Measurements from ENCODE around the gene AKAP8. TPM values are rescaled to one million over a fixed set of nuclear protein-coding genes. Genes with fewer than 3 reads are reported as not detected.
A peak's percentile ranks its signal among the peaks of the same experiment; 100 is the strongest.

Gene AKAP8
- total and polyA plus RNA-seq, 4 donors, result 15.0 to 43.4 (median 19.7) TPM

GRCh38 chr19:15324791-15325519 lies 54.6 kb downstream of the AKAP8 start:
- no peak for TF ChIP-seq CTCF (IDR thresholded peaks at IDR 0.05; ENCODE audit: control extremely low read depth, extremely low read depth)
- H3K36me3 ChIP-seq (ENCODE audit: control insufficient read depth in 4 of 4, insufficient read depth in 4 of 4, low read length in 4 of 4), result no peaks in the 10 kb centered on the region
- ATAC-seq (ENCODE audit: insufficient read depth, low FRiP score) (no peak), DNase-seq (no peak)
- H3K27ac ChIP-seq (ENCODE audit: low read depth in 1 of 2, low read length in 1 of 2), result peak overlapping the region; percentile 52 to 73
- H3K4me3 ChIP-seq, result no peak overlapping the region
- 33 to 49% methylated on average over 6 of the region's 6 CpGs for WGBS, 2 donors
- no peaks in the 10 kb centered on the region for H3K9me3 ChIP-seq (ENCODE audit: control insufficient read depth in 4 of 4, insufficient read depth in 3 of 4, low read length in 3 of 4)
- H3K9ac ChIP-seq (ENCODE audit: insufficient read depth in 1 of 2, low read length in 2 of 2), result no peak overlapping the region
- H3K4me1 ChIP-seq (ENCODE audit: control insufficient read depth in 5 of 5, insufficient read depth in 5 of 5, low read length in 5 of 5), result peaks cover 32 to 60% (median 39%) of the 10 kb centered on the region in 5 donors
- no peaks in the 10 kb centered on the region for H3K27me3 ChIP-seq (ENCODE audit: control insufficient read depth in 3 of 3, insufficient read depth in 3 of 3, low read length in 2 of 3)

DNA sequence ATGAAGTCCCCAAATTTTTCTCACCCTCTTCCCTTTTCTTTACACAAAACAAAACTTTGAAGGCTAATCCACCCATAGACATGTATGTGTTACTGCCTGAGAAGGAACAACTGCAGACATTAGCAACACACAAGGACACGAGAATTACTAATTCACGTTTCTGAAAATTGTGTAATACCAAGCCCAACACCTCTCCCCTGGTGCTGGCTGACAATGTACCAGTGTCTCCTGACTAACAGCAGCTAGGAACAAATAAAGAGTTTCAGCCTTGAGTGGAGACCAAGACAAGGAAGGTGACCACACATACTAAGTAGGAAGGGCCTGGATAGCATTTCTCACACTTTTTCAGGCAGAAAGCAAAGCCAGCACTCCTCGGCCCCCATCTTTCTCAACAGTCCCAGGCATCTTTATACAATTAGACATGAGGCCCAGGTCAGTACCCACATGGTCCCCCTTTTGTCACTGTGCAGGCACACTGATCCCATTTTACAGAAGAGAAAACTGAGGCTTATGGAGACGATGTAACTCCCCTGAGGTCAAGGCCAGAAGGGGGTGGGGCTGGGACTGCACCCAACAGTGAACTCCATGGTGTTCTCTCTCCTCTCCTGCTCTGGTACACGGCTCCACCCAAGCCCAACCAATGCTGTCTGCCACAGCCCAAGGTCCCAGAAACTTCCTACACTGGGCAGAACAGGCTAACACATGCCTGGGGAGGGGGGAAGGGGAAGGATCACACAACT lies 55.9 kb downstream of the AKAP8 start:
- Histone ChIP-seq H3K27ac (ENCODE audit: low read depth in 1 of 2, low read length in 1 of 2) (peak overlapping the region; percentile 8 to 73), H3K9me3 (ENCODE audit: control insufficient read depth in 4 of 4, insufficient read depth in 3 of 4, low read length in 3 of 4) (no peaks in the 10 kb centered on the region), H3K4me1 (ENCODE audit: control insufficient read depth in 5 of 5, insufficient read depth in 5 of 5, low read length in 5 of 5) (peaks cover 34 to 64% (median 39%) of the 10 kb centered on the region in 5 donors), H3K36me3 (ENCODE audit: control insufficient read depth in 4 of 4, insufficient read depth in 4 of 4, low read length in 4 of 4) (no peaks in the 10 kb centered on the region), H3K9ac (ENCODE audit: insufficient read depth in 1 of 2, low read length in 2 of 2) (no peak overlapping the region), H3K27me3 (ENCODE audit: control insufficient read depth in 3 of 3, insufficient read depth in 3 of 3, low read length in 2 of 3) (no peaks in the 10 kb centered on the region), H3K4me3 (no peak overlapping the region)
- 20 to 31% methylated on average over 5 of the region's 5 CpGs for WGBS, 2 donors
- DNase-seq, result peak in 2 of 3 donors; percentile 46 to 55
- TF ChIP-seq CTCF (IDR thresholded peaks at IDR 0.05; ENCODE audit: control extremely low read depth, extremely low read depth), result no peak
- peak; percentile 5 for ATAC-seq (ENCODE audit: insufficient read depth, low FRiP score)

DNA sequence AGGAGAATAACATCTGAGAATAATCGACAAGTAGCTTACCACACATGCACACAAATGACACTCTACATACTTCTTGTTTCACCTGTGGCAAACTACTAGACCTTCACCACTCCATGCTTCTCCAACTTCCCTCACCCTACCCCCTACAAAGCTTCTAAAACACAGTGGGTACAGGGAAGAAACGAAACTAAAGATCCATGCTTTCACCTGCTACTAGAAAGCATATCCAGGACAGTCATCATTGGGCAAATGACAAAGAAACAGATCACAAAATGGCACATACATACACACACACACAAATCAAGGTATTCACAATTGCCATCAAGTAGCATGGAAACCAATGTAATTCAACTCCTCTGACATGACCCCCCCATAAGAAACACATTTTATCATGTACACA lies 57.8 kb downstream of the AKAP8 start:
- WGBS, 2 donors, result 28 to 53% methylated on average over 2 of the region's 2 CpGs
- ATAC-seq (ENCODE audit: insufficient read depth, low FRiP score), result no peak
- no peaks in the 10 kb centered on the region for H3K9me3 ChIP-seq (ENCODE audit: control insufficient read depth in 4 of 4, insufficient read depth in 3 of 4, low read length in 3 of 4)
- H3K27ac ChIP-seq (ENCODE audit: low read depth in 1 of 2, low read length in 1 of 2), result peak overlapping the region in 1 of 2 donors; percentile 52
- H3K9ac ChIP-seq (ENCODE audit: insufficient read depth in 1 of 2, low read length in 2 of 2), result no peak overlapping the region
- DNase-seq, result no peak
- peaks cover 0 to under 1% (median 0%) of the 10 kb centered on the region in 4 donors for H3K36me3 ChIP-seq (ENCODE audit: control insufficient read depth in 4 of 4, insufficient read depth in 4 of 4, low read length in 4 of 4)
- H3K27me3 ChIP-seq (ENCODE audit: control insufficient read depth in 3 of 3, insufficient read depth in 3 of 3, low read length in 2 of 3), result no peaks in the 10 kb centered on the region
- no peak overlapping the region for H3K4me3 ChIP-seq
- TF ChIP-seq CTCF (IDR thresholded peaks at IDR 0.05; ENCODE audit: control extremely low read depth, extremely low read depth), result no peak
- peaks cover 44 to 68% (median 53%) of the 10 kb centered on the region in 5 donors for H3K4me1 ChIP-seq (ENCODE audit: control insufficient read depth in 5 of 5, insufficient read depth in 5 of 5, low read length in 5 of 5)

Data from lung (tissue), 12 donors.